CD4-positive, alpha-beta T cell treated with Interleukin-4 for 1 hour (primary cell): ENCODE data around the gene RFX7.

Experiments
- DNase-seq, 2 donors: peaks; one replicate each; pipeline ENCODE4 v3.0.0-alpha.2; 2020 to 2022

Gene RFX7

GRCh38 chr15:56244038-56244810 is 545 bp upstream of the RFX7 start:
- peak in 1 of 2 donors; percentile 34 for DNase-seq

- peak in 1 of 2 donors; percentile 3 for DNase-seq
Measured at GRCh38 chr15:56242576-56243162, 1.0 kb downstream of the RFX7 start.

GRCh38 chr15:56241374-56242105 is 2.1 kb downstream of the RFX7 start:
- DNase-seq = peak in 1 of 2 donors; percentile 16

GRCh38 chr15:56240390-56240789 is 3.3 kb downstream of the RFX7 start:
- DNase-seq = no peak

- DNase-seq = no peak
Measured at GRCh38 chr15:56236197-56236596, 7.5 kb downstream of the RFX7 start.

- DNase-seq = no peak
Measured at GRCh38 chr15:56234804-56235203, 8.9 kb downstream of the RFX7 start.

- DNase-seq = no peak
Measured at GRCh38 chr15:56233549-56233948, 10.1 kb downstream of the RFX7 start.

GRCh38 chr15:56232058-56232457 is 11.6 kb downstream of the RFX7 start:
- no peak for DNase-seq

GRCh38 chr15:56228854-56229253 is 14.8 kb downstream of the RFX7 start:
- DNase-seq = no peak

GRCh38 chr15:56228352-56228751 is 15.3 kb downstream of the RFX7 start:
- no peak for DNase-seq

- no peak for DNase-seq
Measured at GRCh38 chr15:56227780-56228179, 15.9 kb downstream of the RFX7 start.

GRCh38 chr15:56227306-56227705 is 16.4 kb downstream of the RFX7 start:
- DNase-seq = no peak

GRCh38 chr15:56225520-56225919 is 18.2 kb downstream of the RFX7 start:
- DNase-seq = no peak

- no peak for DNase-seq
Measured at GRCh38 chr15:56222302-56222701, 21.4 kb downstream of the RFX7 start.

- no peak for DNase-seq
Measured at GRCh38 chr15:56217341-56217740, 26.3 kb downstream of the RFX7 start.

- no peak for DNase-seq
Measured at GRCh38 chr15:56215769-56216168, 27.9 kb downstream of the RFX7 start.

GRCh38 chr15:56211960-56212550 is 31.6 kb downstream of the RFX7 start:
- no peak for DNase-seq

- DNase-seq = no peak
Measured at GRCh38 chr15:56211064-56211463, 32.6 kb downstream of the RFX7 start.

- DNase-seq = no peak
Measured at GRCh38 chr15:56208641-56209155, 35.0 kb downstream of the RFX7 start.

- DNase-seq = no peak
Measured at GRCh38 chr15:56208185-56208584, 35.5 kb downstream of the RFX7 start.

GRCh38 chr15:56207711-56208110 is 36.0 kb downstream of the RFX7 start:
- DNase-seq = peak in 1 of 2 donors; percentile 22

GRCh38 chr15:56207092-56207491 is 36.6 kb downstream of the RFX7 start:
- DNase-seq = peak in 1 of 2 donors; percentile 14
